ENCODE data around the gene RGMA. TPM values are rescaled to one million over a fixed set of nuclear protein-coding genes. Genes with fewer than 3 reads are reported as not detected.
A peak's percentile ranks its signal among the peaks of the same experiment; 100 is the strongest.
"Not testable (repeated sequence)": the region's sequence is repeated elsewhere in the genome, so short reads cannot be mapped to it uniquely, and the experiment has no call there.

Gene RGMA
- polyA plus RNA-seq, 6 donors from 2014 or later, result not detected

DNA sequence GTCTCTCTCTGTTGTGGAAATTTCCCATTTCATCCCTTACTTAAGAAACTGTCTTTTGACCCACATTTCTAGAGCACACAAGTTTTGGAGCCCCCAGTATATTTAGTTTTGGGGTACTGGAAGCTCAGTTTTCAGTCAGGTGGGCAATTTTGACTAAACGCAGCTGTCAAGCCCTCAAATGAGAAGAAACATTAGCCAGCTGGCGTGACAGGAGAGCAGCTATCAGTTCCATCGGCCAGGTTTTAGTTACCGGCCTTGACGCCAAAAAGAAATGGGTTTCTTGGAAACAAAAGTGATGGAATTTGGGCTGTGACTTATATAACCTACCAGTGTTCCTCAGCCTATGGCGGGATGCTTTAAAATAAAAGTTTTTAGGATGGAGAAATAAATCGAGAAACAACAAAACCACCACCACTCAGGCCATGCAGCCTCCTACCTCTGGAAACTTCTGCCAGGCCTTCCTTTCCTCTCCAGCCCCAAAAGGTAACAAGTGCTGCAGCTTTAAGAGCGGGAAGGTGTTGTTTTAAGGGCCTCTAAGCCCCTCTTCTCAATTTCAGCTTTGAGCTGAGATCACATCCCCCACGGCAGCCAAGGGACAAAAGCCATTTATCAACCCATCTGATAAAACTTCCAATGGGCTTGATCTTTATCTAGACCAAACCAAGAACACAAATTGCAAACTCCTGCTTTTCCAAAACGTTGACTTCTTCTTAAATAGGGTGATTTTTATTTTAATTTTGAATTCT lies 18.3 kb downstream of the RGMA start:
- Mint-ChIP-seq H3K4me3 (peak overlapping the region in 1 of 8 donors; percentile 33), H3K27me3 (peaks cover 31 to 59% (median 45%) of the 10 kb centered on the region in 3 donors), H3K4me1 (peaks cover 14 to 27% (median 16%) of the 10 kb centered on the region in 3 donors)

DNA sequence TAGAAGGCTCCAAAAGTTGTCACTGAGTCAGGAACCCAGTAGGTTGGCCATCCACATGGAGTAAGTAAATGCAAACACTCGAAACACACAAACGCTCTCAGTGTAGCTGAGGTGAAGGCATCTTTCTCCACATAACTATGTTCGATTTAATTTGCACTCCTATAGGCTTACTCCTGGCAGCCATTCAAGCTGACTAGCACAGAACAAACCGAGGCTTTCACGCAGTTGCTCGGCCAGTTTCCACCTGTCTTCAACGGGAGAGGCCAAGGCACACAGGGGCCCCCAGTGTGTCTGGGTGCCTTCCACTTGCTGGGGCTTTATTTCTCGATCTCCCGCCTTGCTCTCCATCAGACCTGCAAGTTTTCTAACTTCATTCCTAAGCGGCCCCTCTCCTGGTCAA lies 18.9 kb downstream of the RGMA start:
- ATAC-seq (ENCODE audit: low read depth in 2 of 2) (no peak), DNase-seq (no peak)
- Mint-ChIP-seq H3K4me3 (no peak overlapping the region), H3K27me3 (peaks cover 26 to 55% (median 40%) of the 10 kb centered on the region in 3 donors), H3K27ac (no peak overlapping the region), H3K36me3 (peaks cover 0 to 7% of the 10 kb centered on the region in 2 donors), H3K4me1 (peaks cover 14 to 27% (median 16%) of the 10 kb centered on the region in 3 donors), H3K9me3 (peaks cover 0 to 2% (median 0%) of the 10 kb centered on the region in 7 donors)

More for the DNA sequence above, 18.3 kb downstream of the RGMA start:
- DNase-seq, result no peak
- no peak for ATAC-seq (ENCODE audit: low read depth in 2 of 2)
- H3K36me3 Mint-ChIP-seq, result peaks cover 0 to 7% of the 10 kb centered on the region in 2 donors
- no peak overlapping the region for H3K27ac Mint-ChIP-seq
- H3K9me3 Mint-ChIP-seq, result peaks cover 0 to 2% (median 0%) of the 10 kb centered on the region in 7 donors

DNA sequence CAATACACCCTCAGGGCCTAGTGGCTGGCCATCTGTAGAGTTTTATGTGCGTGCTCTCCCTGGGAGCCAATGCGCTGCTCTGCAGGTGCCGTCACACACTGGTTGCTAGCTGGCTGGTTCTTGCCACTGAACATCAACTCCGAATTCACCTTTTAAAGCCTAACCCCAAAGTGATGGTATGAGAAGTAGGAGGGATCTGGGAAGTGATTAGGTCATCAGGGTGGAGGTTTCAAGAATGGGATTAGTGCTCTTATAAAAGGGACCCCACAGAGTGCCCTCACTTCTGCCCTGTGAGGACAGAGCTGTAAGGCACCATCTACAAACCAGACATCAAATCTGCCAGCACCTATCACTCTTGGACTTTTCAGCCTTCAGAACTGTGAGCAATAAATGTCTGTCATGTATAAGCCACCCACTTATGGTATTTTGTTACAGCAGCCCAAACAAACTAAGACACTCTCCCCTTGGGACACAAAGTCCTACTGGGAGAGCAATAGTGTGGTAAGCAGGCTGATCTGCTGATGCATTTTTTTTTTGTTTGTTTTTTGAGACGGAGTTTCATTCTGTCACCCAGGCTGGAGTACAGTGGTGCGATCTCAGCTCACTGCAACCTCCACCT lies 20.3 kb downstream of the RGMA start:
- Mint-ChIP-seq H3K36me3 (peaks cover 0 to 7% of the 10 kb centered on the region in 2 donors), H3K9me3 (no peaks in the 10 kb centered on the region), H3K4me3 (no peak overlapping the region), H3K27me3 (peaks cover 25 to 40% (median 25%) of the 10 kb centered on the region in 3 donors), H3K4me1 (peaks cover 10 to 21% (median 12%) of the 10 kb centered on the region in 3 donors), H3K27ac (peak overlapping the region in 1 of 6 donors; percentile 35)
- no peak for ATAC-seq (ENCODE audit: low read depth in 2 of 2)
- DNase-seq, result no peak

DNA sequence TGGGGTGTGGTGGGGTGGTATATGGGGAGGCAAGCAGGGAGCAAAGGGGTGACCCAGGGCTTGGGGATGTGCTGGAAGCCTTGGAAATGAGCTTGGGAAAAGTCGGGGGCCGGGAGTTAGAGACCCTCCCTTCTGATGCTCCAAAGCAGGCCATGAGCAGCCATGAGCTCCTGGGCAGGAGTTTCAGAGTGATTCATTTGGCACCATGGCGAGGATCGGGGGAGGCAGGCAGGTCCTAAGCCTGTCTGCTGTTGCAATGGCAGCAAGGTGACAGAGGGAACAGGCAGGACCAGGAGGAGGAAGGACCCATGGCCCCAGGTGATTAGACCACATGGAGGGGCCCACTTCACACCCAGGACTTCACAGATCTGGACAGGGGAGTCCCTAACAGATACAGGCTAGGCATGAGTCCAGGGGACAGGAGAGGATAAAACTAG lies 21.3 kb downstream of the RGMA start:
- Mint-ChIP-seq H3K27ac (no peak overlapping the region), H3K27me3 (peaks cover 19 to 33% (median 21%) of the 10 kb centered on the region in 3 donors), H3K9me3 (no peaks in the 10 kb centered on the region), H3K36me3 (peaks cover 0 to 7% of the 10 kb centered on the region in 2 donors), H3K4me3 (no peak overlapping the region), H3K4me1 (peaks cover 6 to 14% (median 10%) of the 10 kb centered on the region in 3 donors)
- DNase-seq, result no peak
- ATAC-seq (ENCODE audit: low read depth in 2 of 2), result no peak

DNA sequence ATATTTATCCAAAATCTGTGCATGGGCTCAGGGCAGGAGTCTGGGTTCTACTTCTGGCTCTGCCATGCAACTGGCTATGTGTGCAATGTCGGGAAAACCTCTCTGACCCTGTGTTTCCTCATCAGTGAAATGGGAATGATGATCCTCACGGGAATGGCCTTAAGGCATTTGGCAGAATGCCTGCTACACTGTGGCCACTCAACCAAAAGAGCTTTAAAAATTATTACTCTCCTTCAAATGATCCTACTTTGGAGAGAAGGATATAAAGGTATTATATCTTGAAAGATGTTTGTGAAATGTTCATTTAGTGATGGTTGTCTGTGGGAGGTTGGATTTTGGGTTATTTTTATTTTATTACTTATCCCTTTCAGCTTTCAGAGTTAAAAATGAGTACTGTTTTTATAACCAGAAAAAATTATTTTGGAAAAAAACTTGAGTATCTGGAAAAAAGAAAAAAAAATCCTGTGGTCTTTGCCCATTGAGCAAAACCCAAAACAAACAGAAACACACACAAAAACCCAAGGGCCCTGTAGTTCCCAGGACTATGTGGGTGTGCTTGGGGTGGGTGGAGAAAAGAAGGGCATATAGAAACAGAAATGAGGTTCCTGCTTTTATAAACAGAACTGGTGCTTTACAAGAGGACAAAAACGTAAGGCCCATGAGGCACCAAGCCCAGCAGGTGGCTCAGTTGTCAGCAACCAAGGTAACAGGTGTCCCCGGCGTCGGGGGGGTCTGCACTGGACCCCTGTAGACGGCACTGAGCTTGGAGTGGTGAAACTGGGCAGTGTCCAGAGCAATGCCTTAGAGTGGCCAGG lies 22.0 kb downstream of the RGMA start:
- DNase-seq (no peak), ATAC-seq (ENCODE audit: low read depth in 2 of 2) (no peak)
- peak overlapping the region in 1 of 6 donors; percentile 18 for H3K27ac Mint-ChIP-seq
- H3K36me3 Mint-ChIP-seq, result peaks cover 0 to 4% of the 10 kb centered on the region in 2 donors
- H3K27me3 Mint-ChIP-seq, result peaks cover 12 to 26% (median 17%) of the 10 kb centered on the region in 3 donors
- no peaks in the 10 kb centered on the region for H3K9me3 Mint-ChIP-seq
- H3K4me1 Mint-ChIP-seq, result peaks cover 3 to 9% (median 8%) of the 10 kb centered on the region in 3 donors
- no peak overlapping the region for H3K4me3 Mint-ChIP-seq

DNA sequence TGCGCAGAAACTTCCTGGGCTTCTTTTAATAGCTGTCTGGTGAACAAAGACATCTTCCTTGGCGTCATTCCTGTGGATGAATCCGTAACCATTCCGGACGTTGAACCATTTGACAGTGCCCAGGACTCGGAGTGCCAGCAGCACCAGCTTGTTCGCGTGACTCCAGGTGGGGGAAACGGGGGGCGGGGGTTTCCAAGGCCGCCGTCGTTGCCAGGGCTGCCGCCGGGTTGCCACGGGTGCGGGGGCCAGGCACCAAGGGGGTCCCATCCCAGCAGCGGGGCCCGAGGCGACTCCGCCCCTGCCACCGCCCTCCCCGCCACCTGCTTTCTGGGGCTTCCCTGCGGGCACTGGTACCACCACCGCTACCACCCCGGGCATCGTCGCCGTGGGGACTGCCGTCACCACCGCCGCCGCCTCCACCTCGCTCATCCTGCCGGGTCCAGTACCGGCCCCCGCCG lies 22.8 kb downstream of the RGMA start:
- no peaks in the 10 kb centered on the region for H3K9me3 Mint-ChIP-seq
- H3K4me1 Mint-ChIP-seq, result peaks cover 0 to 5% (median 5%) of the 10 kb centered on the region in 3 donors
- peaks cover 4 to 18% (median 11%) of the 10 kb centered on the region in 3 donors for H3K27me3 Mint-ChIP-seq
- ATAC-seq (ENCODE audit: low read depth in 2 of 2), result no peak
- no peak for DNase-seq
- H3K36me3 Mint-ChIP-seq, result no peaks in the 10 kb centered on the region
- no peak overlapping the region for H3K27ac Mint-ChIP-seq
- H3K4me3 Mint-ChIP-seq, result no peak overlapping the region

DNA sequence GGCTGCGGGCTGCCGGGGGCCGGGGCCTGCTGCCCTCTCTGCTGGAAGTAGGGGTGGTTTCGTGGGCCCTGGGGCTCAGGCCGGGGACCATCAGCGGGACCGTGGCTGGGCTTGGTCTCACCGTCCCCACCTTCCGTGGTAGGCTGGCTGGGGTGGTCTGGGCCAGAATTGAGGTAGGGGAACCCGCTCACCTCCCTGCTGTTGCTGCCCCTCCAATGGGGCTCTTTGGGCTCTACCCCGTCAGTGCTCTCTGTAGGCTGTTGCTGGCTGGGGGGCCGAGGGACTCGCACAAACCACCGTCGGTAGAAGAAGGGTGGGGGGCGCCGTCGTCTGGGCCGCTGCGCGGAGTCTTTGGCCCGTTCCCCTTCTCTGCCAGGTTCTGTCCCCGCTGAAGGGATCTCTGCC lies 23.4 kb downstream of the RGMA start:
- Mint-ChIP-seq H3K36me3 (no peaks in the 10 kb centered on the region), H3K4me1 (peaks cover 0 to 6% (median 5%) of the 10 kb centered on the region in 3 donors), H3K27ac (no peak overlapping the region), H3K4me3 (no peak overlapping the region), H3K9me3 (no peaks in the 10 kb centered on the region), H3K27me3 (peaks cover 0 to 13% (median 6%) of the 10 kb centered on the region in 3 donors)
- ATAC-seq (ENCODE audit: low read depth in 2 of 2) (no peak), DNase-seq (no peak)

DNA sequence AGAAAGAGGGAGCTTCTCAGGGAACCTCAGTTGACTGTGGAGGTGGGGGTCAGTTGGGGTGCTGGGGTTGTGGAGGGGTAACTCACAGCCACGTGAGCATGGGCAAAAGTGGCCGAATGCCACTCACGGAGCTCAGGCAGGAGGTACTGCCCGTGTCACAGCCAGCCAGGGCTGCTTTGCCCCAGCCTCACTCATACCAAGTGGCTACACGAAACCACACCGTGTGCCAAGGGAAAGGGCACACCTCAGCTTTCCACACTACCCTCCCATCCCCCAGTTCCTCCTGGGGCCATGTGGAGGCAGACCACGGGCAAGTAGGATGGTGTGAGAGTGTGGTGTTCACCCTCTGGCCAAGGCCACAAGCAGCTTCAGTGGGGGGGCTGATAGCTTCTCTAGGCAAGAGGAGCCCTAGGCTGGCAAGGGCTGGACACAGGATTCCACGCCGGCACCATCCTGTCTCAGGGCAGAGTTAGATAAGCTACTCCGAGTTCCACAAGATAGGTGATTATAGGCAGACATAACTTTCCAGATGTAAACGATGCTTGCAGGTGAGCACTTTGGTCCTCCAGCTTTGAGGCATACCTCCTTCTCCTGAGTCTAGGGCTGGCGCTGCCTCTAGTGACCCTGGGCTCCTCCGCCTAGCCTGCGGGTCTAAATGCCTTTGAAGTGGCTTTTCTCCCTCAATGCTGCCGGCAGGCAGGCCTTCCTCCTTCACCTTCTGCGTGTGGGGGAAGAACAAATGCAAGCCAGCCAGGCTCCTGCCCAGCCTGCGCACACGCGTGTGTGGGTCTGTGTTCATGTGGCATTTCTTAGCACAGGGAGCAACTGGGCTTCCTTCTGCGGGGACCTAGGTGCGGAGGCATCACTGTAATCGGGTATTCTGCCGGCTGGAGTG lies 25.0 kb downstream of the RGMA start:
- H3K27me3 Mint-ChIP-seq, result peaks cover 0 to 12% (median 6%) of the 10 kb centered on the region in 3 donors
- no peak for DNase-seq
- no peak overlapping the region for H3K27ac Mint-ChIP-seq
- H3K36me3 Mint-ChIP-seq, result no peaks in the 10 kb centered on the region
- H3K4me3 Mint-ChIP-seq, result no peak overlapping the region
- no peak for ATAC-seq (ENCODE audit: low read depth in 2 of 2)
- no peaks in the 10 kb centered on the region for H3K9me3 Mint-ChIP-seq
- peaks cover 0 to 6% (median 5%) of the 10 kb centered on the region in 3 donors for H3K4me1 Mint-ChIP-seq

DNA sequence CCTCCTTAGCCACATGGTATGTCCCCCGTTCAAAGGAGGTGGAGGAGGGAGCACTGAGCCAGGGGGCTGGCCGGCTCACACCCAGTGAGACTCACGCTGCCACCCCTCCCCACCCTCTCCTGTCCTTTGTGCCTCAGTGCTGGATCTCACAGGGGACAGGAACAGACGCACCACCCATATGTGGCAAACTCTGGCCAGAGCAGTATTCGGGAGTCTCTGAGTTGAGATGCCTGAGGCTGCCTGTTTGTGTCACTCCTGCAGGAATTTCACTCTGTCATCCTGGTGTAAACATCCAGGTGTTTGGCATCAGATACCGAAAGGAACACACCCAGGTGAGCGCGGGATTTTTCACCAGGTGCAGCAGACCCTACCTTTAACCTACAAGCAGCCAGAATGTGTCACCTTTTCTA lies 25.7 kb downstream of the RGMA start:
- Mint-ChIP-seq H3K9me3 (no peaks in the 10 kb centered on the region), H3K4me3 (no peak overlapping the region), H3K27me3 (peaks cover 0 to 7% (median 6%) of the 10 kb centered on the region in 3 donors), H3K27ac (no peak overlapping the region), H3K4me1 (peaks cover 0 to 6% (median 5%) of the 10 kb centered on the region in 3 donors), H3K36me3 (no peaks in the 10 kb centered on the region)
- no peak for ATAC-seq (ENCODE audit: low read depth in 2 of 2)
- DNase-seq, result no peak

DNA sequence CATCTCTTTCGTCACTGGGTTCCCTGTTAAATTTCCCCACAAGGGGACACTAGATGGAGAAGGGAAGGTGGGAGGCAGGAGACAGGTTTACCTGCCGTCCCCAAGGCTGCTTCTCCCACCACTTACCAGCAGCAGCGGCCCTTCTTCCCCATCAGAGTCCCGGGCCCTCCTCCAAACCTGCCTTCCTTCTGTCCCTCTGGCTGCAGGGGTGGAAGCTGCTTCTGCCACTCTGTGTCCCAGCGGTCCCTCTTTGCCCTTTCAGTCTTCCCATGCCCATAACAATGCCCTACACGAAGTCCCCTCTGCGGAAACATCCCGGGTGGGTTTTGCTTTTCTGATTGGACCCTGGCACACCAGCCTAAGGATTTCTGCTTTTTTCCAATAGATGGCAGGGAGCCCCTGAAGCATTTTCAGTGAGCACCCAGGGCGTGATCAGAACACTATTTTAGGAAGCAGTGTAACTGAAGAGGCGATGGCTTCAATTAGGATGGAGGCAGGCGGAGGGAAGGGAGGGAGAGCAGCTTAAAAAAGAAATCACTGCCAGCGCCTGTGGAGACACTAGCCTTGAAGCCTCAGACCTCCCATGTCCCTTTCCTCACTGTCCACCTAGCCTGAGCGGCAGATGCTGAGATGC lies 26.3 kb downstream of the RGMA start:
- not testable (repeated sequence) for DNase-seq; ATAC-seq (ENCODE audit: low read depth in 2 of 2); H3K4me3 Mint-ChIP-seq; H3K9me3 Mint-ChIP-seq; H3K36me3 Mint-ChIP-seq; H3K27ac Mint-ChIP-seq; H3K4me1 Mint-ChIP-seq
- peaks cover 0 to 11% (median 11%) of the 10 kb centered on the region in 3 donors for H3K27me3 Mint-ChIP-seq

DNA sequence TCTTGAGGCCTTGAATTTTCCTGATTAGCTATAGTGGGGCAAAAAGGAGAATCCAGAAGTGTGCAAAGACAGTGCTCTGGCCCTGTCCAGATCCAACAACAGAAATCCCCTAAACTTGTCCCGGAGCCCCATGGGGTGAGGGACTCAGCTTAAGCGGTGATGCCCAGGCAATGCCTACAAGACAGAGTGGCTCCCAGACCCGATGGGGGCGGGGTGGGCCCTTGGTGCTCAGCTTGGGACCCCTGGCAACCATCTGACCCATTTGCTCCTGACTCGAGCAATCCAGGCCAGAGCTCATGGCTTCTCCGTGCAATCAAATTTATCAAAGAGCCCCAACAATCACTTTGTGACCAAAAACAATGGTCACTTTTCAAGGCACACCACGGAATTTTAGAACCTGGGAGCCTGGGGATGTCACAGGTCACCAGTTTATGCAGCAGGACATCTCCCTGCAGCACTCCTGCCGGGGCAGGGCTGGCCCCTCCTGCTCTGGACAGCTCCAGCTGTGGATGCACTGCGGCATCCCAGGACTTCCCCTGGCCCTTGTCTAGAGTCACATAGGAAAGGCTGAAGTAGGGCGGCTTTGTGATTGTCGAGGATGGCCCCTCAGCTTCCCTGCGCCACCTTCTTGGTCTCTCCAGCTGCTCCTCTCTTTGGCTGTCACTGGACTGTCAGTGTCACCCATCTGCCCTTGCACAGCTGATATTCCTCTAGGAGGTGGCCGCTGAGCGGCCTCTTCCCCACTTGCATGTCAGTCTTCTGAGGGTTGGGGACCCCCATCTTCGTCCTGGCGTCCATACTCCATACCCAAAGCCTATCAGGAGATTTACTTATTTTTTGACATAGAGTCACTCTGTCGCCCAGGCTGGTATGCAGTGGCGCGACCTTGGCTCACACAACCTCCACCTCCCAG lies 28.4 kb downstream of the RGMA start:
- ATAC-seq (ENCODE audit: low read depth in 2 of 2) (no peak), DNase-seq (no peak)
- Mint-ChIP-seq H3K27me3 (peaks cover 0 to 29% (median 12%) of the 10 kb centered on the region in 3 donors), H3K4me3 (peak overlapping the region in 1 of 8 donors; percentile 70), H3K27ac (peak overlapping the region in 1 of 6 donors; percentile 56), H3K4me1 (peaks cover 0 to 6% (median 5%) of the 10 kb centered on the region in 3 donors), H3K36me3 (no peaks in the 10 kb centered on the region), H3K9me3 (no peaks in the 10 kb centered on the region)
